ENCODE results near the gene ANXA5.
A peak's percentile ranks its signal among the peaks of the same experiment; 100 is the strongest.
"Not testable (repeated sequence)": the region's sequence is repeated elsewhere in the genome, so short reads cannot be mapped to it uniquely, and the experiment has no call there.

The ANXA5 gene

DNA sequence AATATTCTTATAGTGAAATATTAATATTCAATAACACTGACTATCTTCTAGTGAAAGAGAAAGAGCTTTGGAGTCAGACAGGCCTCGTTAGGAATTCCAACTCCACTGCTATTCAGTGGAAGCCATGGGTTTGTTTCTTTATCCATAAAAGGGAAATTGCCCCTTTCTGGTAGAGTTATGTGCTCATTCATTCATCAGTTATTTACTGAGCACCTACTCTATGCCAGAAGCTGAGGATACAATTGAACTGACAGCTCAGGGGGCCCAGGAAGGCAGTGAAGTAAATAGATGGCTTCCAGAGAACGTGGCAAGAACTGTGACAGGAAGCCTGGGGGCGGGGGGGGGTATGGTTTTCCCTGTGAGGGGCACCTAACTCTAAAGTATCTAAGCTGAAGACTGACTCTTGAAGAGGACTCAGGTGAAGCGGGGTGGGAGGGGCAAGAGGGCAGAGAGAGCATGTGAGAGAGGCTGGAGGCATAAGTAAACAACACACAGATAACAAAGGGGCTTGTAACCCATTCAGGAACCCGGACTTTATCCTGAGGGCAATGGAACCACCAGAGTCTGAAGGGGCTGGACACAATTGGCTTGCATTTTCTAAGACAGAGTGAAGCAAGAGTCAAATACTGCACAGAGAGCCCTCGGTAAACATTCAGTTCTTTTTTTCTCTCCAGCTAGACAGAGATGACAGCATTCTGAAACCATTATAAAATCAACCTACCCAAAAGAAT is 20.3 kb downstream of the ANXA5 start:
- no peak for DNase-seq

DNA sequence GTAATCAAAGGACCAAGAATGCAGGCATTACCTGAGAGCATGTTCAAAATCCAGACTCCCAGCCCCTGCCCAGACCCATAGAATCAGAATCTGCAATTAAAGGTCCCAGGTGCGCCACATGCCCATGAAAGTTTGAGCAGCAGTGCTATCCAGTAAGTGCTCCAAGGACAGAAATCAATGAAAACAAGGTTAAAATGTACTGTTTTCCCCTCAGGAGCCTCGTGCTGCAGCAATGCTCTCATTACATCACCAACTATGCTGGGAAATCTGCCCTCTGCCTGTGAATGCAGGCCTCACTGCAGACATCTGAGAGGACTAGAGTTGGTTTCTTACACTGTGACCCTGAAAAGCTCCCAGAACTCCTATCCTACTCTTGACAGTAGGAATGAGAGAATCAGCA is 21.1 kb downstream of the ANXA5 start:
- DNase-seq = no peak

DNA sequence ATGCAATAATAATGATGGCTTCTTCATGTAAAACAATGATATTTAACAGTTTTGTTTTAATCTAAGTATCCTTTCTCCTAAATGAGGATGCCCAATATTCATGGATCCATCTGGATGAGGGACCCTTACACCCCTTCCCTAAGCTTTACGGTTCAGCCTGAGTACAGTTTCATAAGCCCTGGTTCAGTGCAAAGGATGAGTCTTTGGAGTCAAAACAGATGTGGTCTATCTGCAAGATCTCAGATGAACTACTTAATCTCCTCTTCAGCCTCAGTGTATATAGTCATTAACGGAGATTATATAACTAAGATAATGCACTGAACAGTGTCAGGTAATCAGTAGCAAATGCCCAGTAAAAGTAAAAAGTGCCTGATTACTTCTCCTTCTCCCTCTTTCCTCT is 22.1 kb downstream of the ANXA5 start:
- no peak for DNase-seq

DNA sequence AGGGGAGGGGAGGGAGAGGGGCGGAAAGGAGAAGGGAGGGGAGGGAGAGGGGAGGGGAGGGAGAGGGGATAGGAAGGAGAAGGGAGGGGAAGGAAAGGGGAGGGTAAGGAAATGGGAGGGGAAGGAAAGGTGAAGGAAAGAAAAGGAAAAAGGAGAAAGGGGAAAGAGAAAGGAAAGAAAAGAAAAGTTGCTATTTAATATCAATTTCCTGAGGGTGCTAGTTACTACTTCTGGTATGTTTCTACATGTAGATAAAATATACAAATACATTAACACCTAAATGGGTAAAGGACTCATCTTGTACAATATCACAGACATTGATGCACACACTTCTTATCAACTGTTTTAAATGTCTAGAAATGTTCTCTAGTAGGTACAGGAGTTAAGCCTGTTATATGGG is 22.6 kb downstream of the ANXA5 start:
- DNase-seq = no peak

DNA sequence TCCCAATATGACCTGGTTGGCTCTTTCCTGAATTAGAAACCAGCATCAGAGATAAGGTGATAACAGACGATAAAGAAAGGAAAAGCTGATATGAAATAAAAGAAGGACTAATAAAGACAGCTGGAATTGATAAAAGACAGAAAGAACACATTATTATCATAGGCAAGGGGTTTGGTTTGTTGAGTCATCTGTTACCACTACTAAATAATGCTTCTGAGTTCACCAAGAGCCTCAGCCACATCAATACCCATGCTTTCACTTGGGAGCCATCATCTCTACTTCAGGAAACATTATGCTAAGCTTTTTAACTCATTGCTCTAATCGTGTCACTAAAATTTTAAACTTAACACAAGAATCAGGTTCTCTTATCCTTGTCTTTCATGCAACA is 27.6 kb downstream of the ANXA5 start:
- DNase-seq = no peak

DNA sequence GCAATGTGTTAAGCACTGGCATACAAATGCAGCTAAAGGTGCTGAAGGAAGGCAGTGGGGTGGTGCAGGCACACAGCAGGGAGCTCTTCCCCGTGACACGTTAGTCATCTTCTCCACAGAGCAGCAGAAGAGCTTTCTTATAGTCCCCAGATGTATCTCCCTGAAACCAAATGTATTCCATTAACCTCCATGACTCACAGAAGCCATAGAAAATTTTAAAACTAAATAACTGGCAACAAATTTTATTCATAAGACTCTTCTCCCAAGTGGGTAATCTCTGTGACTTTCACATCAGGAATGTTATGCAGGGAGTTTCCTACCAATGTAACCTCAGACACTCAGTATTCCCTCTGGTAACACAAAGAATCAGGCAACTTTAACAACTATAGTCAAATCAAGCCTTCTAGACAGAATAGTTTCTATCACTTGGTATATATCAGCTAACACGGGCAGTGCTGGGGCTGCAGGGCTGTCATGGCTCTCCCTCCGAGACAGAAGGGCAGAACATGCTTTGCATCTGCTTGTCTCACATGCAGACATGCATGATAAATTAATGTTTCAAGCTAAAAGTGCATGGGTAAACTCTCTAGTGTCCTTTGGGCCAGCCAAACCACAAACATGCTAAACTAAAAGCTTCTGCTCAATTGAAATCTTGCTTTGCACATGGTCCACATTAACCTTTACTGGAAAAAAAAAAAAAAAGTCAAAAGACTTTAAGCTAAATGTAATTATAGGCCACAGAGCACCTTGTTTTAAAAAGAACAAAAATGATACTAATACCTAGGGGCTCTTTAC is 28.2 kb downstream of the ANXA5 start:
- no peak for DNase-seq

DNA sequence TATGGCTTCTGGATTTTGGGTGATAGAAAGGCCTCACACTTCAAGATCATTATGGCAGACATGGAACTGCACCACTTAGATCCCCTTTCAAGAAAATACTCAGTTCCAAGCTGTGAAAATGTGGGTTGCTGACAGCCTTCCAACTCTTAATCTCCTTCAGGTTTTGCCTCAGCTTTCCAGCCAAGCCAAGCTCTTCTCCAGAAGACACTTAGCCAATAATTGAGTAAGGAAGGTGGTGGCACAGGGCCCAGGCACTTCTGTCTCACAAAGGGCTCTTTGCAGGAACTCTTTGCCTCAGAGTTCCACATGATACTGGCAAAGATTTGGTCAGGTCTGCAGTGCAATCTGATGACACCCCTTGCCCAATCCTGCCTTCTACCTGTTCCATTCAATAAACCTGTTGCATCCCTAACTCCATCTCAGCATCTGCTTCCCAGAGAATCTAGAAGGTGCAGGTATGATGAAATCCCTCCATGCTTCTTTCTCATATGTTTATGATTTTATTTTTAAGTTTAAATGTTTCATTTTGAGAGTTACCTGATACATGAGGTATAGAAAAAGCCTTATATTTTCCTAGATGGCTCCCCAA is 30.6 kb downstream of the ANXA5 start:
- no peak for DNase-seq

DNA sequence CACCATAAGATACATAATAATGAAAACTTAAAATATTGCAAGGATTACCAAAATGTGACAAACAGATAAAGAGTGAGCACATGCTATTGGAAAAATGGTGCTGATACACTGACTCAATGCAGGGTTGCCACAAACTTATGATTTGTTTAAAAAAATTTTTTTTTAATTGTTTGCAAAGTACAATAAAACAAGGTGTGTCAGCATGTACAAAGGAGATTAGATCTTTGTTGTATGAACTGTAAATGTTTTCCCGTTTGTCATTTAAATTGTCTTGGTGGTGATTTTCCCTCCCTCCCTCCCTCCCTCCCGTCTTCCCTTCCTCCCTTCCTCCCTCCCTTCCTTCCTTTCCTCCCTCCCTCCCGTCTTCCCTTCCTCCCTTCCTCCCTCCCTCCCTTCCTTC is 31.4 kb downstream of the ANXA5 start:
- no peak for DNase-seq

DNA sequence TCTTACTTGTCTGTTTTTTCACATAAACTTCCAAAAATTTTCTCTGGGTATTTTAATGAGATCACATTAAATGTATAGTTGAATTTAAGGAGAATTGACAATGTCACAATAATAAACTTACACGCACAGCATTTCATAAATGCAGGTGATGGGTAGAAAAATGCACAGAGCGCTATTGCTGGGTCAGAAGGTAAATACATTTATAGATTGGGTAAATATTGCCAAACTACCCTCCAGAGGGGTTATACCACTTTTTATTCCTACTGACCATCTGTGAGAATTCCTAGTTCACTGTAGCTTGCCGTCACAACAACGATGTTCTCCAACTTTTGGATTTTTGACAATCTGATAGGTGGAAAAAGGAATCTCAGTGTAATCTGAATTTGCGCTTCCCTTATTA is 34.6 kb downstream of the ANXA5 start:
- no peak for DNase-seq

DNA sequence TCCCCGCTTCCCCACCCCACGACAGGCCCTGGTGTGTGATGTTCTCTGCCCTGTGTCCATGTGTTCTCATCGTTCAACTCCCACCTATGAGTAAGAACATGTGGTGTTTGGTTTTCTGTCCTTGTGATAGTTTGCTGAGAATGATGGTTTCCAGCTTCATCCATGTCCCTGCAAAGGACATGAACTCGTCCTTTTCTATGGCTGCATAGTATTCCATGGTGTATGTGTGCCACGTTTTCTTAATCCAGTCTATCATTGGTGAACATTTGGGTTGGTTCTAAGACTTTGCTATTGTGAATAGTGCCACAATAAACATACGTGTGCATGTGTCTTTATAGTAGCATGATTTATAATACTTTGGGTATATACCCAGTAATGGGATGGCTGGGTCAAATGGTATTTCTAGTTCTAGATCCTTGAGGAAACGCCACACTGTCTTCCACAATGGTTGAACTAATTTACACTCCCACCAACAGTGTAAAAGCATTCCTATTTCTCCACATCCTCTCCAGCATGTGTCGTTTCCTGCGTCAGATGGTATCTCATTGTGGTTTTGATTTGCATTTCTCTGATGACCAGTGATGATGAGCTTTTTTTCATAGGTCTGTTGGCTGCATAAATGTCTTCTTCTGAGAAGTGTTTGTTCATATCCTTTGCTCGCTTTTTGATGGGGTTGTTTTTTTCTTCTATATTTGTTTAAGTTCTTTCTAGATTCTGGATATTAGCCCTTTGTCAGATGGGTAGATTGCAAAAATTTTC is 36.4 kb downstream of the ANXA5 start:
- not testable (repeated sequence) for DNase-seq

DNA sequence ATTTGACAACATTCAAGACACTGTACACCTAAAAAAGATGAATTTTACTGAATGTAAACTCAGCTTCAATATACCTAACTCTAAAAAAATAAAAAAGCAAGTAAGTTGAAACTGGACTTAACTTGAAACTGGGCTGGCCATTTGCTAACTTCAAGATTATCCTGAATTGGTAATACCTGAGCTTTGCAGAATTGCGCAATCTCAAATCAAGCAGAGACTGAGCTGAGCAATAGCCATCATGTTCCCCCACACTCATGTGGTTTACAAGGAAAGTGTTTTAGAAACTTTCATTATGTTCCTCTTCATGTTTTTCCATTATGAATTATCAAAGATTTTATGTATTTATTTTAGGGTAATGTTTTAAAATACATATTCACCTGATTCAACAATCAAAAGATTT is 38.7 kb downstream of the ANXA5 start:
- DNase-seq = no peak

DNA sequence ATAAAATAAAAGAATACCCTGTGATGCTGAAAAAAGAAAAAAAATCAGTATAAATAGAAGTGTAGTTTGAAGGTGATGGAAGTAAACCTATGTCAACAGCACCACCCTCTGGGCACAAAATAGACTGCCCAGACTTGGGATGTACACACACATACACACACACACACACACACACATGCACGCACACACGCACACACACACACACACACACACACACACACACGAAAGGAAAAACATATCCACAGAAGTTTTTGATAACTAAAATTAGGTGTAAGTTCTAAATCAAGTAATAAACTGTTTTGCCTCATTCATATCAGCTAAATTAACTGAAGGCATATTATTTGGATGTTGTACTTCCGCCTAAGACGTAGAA is 40.5 kb downstream of the ANXA5 start:
- peak; percentile 27 for DNase-seq

DNA sequence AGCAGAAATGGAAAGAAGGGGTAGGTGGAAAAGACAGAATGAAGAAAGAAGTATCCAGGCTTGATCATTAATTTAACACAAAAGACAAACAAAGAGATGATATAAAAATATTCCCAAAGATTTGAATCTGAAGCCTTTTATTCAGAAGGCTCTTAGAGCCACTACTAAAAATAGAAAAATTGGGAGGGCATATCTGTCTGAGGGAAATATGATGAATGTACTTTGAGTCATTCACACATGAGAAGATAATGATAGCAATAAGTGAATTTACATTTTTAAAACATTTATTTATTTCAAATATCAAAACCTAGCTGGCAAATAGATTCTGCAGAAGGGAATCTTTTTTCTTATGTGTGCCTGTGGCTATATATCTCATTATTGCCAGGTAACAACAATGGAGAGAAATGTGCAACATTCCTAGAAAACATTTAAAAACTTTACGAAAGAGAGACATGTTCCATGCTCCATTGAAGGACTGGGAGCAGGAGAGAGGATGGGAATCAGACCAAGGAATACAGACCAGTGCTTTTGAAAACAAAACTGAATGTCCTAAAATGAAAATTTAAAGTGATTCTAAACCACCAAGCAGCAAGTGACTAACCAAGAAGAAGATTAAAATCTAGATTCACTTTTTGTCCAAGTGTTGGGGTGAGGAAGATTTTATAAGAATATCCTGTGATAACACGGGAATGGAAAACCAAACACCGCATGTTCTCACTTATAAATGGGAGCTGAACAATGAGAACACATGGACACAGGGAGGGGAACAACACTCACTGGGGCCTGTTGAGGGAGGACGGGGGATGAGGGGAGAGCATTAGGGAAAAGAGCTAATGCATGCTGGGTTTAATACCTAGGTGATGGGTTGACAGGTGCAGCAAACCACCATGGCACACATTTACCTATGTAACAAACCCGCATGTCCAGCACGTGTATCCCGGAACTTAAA is 41.2 kb downstream of the ANXA5 start:
- DNase-seq = no peak

DNA sequence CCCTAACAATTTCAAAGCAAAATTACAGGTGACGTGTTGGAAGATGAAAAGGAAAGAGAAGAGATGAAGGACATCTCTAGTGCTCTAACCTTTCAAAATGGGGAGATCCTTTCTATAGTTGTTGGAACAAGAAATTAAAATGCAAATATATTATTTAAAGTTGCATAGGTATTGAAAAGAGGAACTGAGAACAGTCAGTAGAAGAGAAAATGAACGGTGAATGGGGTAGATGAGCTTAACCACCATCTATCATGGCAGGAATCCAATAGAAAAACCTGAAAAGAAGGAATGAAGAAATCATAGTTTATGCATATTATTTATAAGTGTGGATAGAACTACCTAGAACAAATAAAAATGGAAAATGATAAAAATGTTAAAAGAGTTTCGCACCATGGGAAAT is 42.0 kb downstream of the ANXA5 start:
- no peak for DNase-seq

DNA sequence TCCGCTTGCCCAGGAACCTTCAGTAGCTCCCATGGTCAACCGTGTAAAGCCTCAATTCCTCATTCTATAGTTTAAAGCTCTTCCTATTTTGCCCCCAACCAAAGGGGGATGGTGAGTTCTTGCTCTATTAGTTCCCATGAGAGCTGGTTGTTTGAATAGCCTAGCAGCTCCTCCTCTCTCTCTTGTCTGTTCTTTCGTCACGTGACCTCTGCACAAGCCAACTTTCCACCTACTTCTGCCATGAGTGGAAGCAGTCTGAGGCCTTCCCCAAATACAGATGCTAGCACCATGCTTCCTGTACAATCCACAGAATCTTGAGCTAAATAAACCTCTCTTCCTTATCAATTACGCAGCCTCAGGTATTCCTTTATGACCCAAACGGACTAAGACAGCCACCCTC is 42.8 kb downstream of the ANXA5 start:
- no peak for DNase-seq

DNA sequence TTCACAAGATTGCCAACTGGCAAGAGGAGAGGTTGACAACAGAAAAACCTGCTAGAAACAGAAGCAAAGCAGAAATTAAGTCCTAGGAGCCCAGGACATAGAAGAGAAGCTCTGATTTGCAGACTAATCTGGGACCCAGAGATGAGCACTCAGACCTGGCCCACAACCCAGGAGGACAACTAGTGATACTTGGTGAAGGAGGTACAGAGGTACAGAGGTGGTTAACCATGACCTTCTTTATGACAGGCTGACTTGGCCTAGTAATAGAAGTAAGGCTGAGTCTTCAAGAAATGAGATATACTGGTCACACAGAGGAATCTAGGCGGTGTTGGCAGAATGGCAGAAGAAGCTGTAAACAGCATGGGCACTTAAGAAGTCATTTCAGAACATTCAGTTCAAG is 43.6 kb downstream of the ANXA5 start:
- no peak for DNase-seq

DNA sequence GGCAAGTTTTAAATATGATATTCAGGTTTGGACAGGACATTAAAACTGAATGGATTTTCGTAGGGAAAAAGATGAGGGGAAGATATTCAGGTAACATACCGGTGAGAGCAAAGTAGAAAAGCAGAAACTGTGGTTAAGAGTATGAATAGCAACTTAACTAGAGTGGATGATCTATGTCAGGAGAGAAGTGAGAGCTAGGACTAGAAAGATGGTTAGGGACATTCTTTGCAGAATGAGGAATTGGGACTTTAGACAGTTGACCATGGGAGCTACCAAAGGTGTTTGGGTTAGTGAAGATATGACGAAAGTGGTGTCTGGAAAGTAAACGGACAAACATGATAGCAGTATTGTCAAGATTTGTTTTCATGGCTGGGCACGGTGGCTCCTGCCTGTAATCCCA is 45.2 kb downstream of the ANXA5 start:
- no peak for DNase-seq

DNA sequence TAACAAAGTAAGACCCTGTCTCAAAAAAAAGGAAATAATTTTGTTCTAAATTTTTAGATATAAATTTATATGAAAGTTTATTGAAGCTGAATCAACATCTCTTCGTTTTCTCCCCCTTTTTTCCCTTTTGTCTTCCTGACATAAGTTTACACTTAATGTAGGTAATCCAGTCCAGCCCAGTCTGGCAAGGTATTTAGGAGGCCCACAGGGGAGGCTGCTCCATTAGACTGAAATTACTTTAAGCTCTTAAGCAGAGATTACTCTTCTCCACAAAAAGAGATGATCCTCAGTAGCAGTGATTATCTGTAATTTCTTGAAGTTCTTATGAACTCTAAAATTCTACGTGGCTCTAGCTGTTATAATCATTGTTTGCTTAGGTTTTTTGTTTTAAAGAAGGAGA is 46.0 kb downstream of the ANXA5 start:
- no peak for DNase-seq

DNA sequence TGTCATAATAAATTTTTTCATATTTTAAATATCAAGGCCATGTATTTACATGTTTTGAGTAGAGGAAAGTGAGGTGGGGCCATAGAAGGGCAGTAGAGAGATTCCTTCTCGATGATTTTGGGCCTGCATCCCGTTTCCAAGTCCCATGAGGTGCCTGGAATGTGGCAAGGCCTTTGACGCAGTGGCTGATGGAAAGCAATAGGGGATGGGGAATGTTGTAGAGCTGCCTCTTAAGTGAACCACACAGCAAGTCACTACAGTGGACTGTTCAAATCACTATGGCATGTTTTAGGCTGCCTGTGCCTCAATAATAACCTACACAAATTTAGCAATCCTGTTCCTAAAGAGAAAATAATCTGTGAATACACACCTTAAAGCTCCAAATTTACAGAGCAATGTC is 48.3 kb downstream of the ANXA5 start:
- DNase-seq = no peak

DNA sequence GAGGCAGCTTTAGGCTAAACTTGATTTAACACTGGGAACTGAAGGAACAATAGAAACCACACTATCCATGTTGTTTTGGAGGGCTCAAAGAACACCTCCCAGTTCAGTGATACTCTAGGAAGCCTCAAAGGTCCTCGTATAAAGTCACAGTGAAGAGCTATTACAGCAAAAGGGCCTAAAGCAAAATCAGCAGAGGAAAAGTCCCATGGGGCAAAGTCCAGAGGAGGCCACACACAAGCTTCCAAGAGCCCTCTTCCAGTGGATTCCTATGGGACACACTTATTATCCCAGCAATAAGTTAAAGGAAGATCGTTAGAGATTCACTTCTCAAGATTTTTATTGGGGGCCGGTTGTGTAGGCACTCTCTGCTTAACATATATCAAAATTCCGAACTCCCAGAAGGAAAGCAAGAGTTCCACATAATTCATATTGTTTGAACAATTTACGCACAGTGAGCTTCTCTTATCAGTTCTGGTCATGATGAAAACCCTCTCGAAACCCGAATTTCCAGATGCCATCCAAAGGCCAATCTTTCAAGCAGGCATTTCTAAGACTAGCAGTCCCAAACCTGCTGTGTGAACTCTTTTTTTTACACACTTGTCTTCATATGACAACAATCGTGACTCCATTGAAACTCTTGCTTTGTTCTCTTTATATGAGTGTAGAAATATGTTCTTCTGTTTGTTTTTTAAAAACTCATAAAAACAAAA is 53.7 kb downstream of the ANXA5 start:
- no peak for DNase-seq

DNA sequence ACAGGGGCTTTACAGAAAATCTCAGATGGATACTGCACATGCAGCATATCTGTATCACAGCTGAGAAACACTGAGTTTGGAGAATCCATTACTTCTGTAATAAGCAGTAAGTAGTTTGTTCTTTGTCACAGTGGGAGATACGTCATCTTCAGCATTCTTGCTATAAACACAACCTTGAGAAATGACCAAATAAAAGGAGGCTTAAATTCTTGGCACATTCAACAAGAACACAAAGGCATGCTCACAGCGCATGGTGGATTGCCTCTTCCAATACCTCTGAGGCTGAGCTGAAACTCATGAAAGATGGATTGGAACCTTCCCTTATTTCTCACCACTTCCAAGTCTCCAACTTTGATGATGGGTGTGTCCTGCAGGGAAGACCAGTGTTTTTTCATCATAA is 54.5 kb downstream of the ANXA5 start:
- DNase-seq = no peak

DNA sequence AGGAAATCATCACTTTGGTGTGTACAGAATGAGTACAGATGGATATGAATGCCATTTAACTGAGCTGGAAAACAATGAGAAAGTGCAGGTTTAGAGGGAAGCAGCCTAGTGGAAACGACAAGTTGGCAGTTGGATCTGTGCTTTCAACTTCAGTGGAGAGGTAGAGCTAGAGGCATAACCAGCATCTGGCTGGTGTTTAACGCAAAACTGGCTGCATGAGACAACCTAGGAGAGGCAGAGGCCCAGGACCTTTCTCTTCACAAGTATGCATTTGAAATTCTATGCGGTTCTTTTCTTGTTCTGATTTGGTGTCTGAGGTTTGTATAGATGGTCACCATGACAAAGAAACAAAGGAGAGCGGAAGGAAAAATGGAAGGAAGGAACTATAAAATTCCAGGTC is 63.1 kb downstream of the ANXA5 start:
- DNase-seq = no peak
